AG10803 (cell line): ENCODE data around the gene SORL1-AS1.
"Not testable (repeated sequence)": the region's sequence is repeated elsewhere in the genome, so short reads cannot be mapped to it uniquely, and the experiment has no call there.

ENCODE experiments used
- DNase-seq: peaks from one replicate; pipeline ENCODE4 v3.0.0; 2010; ENCODE audit warnings: low read depth
- H3K4me3 ChIP-seq: 2 replicates; pipeline ENCODE4 v1.5.1; 2011; ENCODE audit warnings: mild to moderate bottlenecking, low read length, control low read depth
- TF ChIP-seq, protein P1 (sequence below): conservative IDR thresholded peaks from 2 replicates; pipeline ENCODE4 v1.5.1; 2011; ENCODE audit warnings: mild to moderate bottlenecking, low read length, control low read depth, inconsistent platforms

The SORL1-AS1 gene

DNA sequence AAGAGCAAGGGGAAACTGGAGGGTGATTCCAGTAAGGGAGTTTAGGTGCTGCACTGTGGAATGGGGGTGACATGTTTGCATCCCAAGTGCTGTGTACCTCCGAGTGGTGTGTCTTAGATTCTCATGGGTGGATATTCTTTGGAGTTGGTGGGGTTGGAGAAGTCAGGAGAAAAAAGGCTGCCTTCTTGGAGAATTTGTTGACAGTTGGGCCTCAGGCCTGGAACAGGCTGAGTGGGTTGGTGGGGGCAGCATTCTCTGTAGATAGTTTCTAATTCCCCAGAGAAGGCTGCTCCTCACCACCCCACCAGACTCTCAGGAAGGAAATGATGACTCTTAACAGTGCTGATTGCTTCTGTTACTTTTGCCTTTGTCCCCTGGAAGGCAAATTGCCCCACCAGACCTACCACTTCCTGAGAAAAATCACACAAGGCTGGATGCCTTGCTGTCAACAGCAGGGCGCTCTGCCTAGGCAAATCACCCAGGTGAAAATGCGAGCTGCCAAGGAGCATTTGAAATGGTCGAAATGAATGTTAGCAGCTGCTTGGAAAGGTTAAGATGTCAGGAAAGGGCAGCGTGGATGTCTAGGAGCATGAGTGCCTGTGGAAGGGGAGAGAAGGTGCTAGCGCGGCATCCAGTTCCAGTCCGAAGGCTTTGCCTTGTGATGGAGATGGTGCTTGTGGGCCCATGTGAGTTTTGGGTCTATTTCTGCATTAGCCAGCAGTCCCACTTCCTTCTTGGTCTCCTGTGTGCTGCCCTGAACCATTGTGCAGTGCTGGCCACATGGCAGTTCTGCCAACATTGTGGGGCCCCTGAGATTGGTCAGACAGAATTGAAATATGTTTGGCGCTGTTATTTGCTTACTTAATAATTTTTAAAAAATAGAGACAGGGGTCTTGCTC lies 29.7 kb upstream of the SORL1-AS1 start:
- H3K4me3 ChIP-seq = no peak overlapping the region
- no peak for DNase-seq
- TF ChIP-seq, protein P1, sequence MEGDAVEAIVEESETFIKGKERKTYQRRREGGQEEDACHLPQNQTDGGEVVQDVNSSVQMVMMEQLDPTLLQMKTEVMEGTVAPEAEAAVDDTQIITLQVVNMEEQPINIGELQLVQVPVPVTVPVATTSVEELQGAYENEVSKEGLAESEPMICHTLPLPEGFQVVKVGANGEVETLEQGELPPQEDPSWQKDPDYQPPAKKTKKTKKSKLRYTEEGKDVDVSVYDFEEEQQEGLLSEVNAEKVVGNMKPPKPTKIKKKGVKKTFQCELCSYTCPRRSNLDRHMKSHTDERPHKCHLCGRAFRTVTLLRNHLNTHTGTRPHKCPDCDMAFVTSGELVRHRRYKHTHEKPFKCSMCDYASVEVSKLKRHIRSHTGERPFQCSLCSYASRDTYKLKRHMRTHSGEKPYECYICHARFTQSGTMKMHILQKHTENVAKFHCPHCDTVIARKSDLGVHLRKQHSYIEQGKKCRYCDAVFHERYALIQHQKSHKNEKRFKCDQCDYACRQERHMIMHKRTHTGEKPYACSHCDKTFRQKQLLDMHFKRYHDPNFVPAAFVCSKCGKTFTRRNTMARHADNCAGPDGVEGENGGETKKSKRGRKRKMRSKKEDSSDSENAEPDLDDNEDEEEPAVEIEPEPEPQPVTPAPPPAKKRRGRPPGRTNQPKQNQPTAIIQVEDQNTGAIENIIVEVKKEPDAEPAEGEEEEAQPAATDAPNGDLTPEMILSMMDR = no peak

DNA sequence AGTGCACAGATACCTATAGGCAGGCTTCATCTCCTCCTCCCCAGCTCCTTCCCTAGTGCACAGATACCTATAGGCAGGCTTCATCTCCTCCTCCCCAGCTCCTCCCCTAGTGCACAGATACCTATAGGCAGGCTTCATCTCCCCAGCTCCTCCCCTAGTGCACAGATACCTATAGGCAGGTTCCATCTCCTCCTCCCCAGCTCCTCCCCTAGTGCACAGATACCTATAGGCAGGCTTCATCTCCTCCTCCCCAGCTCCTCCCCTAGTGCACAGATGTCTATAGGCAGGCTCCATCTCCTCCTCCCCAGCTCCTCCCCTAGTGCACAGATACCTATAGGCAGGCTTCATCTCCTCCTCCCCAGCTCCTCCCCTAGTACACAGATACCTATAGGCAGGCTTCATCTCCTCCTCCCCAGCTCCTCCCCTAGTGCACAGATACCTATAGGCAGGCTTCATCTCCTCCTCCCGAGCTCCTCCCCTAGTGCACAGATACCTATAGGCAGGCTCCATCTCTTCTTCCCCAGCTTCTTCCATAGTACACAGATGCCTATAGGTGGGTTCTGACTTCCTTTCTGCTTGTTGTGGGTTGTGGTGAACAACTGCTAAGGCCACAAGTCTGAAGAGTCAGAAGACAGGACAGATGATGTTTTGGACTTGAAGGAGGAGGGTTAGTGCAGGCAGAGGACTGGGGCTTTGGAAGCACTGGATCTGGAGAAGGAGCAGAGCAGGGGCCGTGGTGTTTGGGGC lies 28.9 kb upstream of the SORL1-AS1 start:
- DNase-seq, H3K4me3 ChIP-seq: not testable (repeated sequence)

DNA sequence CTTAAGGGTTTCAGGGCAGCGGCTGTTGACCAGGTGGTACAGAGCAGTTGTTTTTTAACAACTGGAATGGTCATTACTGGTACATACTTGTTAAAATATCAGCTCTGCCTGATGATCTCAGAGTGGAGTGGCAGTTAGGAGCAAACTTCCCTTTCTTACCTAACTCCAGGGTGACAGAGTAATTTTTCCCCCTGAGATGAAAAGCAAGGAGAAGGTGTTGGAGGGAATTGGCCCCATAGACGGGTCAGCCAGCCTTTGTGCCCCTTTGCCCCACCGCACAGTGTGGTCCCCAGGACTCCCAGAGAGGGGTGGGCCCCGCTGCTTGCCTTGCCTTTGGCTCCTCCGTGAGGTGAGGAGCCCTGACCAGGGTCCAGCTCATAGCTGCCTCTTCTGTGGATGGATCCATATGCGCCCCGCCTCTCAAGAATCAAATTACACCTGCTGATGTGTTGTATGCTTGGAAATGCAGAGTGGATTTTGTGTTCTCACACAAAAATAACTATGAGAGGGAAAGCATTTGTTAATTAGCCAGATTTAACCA lies 27.0 kb upstream of the SORL1-AS1 start:
- TF ChIP-seq, protein P1 = no peak
- no peak overlapping the region for H3K4me3 ChIP-seq
- no peak for DNase-seq

DNA sequence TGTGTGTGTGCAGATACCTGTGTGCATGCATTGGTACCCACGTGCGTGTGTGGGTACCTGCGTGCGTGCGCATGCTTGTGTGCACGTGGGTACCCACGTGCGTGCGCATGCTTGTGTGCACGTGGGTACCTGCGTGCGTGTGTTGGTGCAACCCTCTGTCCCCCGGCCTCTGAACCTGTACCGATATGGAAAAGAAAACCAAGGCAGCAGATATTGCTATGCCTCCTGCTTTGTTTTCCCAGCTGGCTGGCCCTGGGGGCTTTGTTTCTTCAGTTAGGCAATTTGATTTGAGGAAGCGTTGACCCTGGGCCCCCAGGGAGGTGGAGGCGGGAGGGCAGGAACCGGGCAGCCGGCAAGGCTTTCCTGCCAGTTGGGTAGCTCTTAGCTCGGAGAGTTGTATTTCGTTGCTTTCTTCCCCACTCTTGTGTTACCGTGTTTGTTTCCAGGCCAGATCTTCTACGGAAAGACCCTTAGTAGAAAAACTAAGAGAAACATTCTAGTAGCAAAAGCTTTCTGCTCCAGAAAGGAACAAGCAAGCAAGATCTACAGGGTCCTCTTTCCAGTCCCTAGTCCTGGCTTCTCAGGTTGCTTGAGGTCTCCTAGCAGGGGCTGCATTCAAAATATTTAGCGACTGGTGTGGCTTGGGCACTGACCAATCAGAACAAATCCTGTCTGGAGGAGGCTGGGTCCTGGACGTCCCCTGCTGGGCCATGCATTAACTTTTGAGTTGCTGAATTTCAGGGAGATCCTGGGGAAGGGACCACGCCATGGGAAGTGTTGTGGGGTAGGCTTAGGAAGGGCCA lies 26.3 kb upstream of the SORL1-AS1 start:
- TF ChIP-seq, protein P1 = no peak
- H3K4me3 ChIP-seq = no peak overlapping the region
- no peak for DNase-seq

DNA sequence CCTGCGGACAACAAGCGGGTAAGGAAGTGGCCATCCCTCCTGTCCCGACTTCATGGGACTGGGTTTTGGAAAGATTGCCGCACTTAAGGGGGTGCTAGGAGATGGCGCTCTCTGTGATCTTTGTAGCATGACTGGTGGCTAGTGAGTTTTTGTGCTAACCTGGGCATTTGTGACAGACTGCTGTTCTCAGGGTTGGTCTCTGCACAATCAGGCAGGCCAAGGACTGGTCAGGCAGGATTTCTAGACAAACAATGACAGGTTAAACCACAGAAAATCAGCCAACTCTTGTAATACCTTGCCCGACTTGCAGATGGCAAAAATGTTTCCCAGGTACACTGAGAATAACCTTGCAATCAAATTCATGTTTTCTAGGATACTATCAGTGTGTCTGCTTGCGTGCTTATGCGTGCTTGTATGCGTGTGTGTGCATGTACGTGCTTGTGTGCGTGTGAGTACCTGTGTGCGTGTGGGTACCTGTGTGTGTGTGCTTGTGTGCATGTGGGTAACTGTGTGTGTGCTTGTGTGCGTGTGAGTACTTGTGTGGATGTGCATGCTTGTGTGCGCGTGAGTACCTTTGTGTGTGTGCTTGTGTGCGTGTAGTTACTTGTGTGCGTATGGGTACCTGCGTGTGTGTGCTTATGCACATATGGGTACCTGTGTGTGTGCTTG lies 25.6 kb upstream of the SORL1-AS1 start:
- no peak for DNase-seq
- no peak overlapping the region for H3K4me3 ChIP-seq
- TF ChIP-seq, protein P1 = no peak

DNA sequence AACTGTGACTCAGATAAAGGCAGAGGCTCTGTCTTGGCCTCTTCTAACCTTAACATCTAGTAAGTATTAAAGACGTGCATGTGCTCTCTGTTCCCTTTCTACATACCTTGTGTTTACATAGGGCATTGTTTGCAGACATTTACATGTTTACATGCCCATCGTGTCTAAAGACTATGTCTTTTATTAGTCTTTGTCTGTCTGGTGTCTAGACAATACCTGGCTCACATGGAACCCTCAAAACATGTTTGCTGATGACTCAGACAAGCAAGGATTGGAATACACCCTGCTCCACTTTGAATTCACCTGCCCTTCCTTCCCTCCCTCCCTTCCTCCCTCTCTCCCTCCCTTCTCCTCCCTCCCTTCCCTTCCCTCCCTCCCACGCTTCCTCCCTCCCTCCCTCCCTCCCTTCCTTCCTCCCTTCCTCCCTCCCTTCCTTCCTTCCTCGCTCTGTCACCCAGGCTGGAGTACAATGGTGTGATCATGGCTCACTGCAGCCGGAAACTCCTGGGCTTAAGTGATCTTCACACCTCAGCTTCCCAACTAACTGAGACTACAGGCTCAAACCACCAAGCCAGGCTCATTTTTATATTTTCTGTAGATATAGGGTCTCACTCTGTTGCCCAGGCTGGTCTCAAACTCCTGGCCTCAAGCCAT lies 23.7 kb upstream of the SORL1-AS1 start:
- TF ChIP-seq, protein P1 = no peak
- H3K4me3 ChIP-seq = no peak overlapping the region
- DNase-seq = no peak
